ENCODE results near the gene SMIM10L1.

The SMIM10L1 gene

GRCh38 chr12:11183011-11183410, 12.0 kb downstream of the SMIM10L1 start:
- no peak overlapping the region for H3K4me3 ChIP-seq (ENCODE audit: low read depth, low read length)

DNA sequence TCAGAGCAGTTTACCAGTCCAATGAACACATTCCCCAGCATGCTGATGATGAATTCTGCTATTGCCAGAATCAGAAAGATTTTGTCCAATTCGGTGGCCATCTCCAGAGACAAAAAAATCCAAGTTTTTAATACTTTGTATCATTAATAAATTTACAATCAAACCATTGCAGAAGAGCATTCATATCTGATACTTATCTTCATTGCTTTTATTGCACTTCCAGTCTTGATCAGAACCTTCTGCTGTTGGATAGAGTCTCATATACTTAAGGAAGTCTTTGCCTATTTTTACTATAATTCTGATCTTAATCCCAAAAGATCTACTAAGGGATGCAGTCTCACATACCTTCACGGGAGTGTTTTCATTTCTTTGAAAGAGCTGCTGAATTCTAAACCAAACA, 15.8 kb downstream of the SMIM10L1 start, which contains the start of gene TAS2R42:
TSS of gene TAS2R42 (minus strand) at position 101 of the 400 bp plus-strand sequence. CDS start at position 101, 0 bp downstream.
- H3K4me3 ChIP-seq (ENCODE audit: low read depth, low read length), result no peak within 1 kb of the TSS

- H3K4me3 ChIP-seq (ENCODE audit: low read depth, low read length), result no peak overlapping the region
These were observed 31.8 kb downstream of the SMIM10L1 start for GRCh38 chr12:11202811-11203210.

- no peak overlapping the region for H3K4me3 ChIP-seq (ENCODE audit: low read depth, low read length)
These were observed 33.2 kb downstream of the SMIM10L1 start for GRCh38 chr12:11204173-11204572.

GRCh38 chr12:11209113-11209512, 38.1 kb downstream of the SMIM10L1 start:
- no peak overlapping the region for H3K4me3 ChIP-seq (ENCODE audit: low read depth, low read length)
